EH (cell line): ENCODE data around the gene GABRE.
"Not testable (repeated sequence)": the region's sequence is repeated elsewhere in the genome, so short reads cannot be mapped to it uniquely, and the experiment has no call there.

Experiments
- DNase-seq: peaks from one replicate; pipeline ENCODE4 v3.0.0-alpha.2; 2015; ENCODE audit warnings: low read depth

Gene GABRE

DNA sequence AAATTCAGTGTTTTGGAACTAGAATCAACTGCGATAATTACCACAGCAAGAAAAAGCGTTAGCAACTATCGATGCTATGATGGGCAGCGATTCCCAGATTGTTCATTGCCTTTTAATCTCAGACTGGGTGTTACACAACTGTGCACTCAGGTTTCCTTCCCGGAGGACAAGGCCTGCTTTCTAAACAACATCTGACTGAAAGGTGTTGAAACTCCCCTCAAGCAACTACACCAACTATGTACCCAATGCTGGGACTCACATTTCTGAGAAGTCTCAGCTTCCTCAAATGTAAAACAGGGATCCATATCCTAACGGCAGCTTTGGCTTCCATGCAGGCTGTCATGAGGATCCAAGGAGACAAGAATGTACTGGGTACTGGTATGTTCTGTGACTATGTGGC is 8.2 kb downstream of the GABRE start:
- DNase-seq, result no peak

DNA sequence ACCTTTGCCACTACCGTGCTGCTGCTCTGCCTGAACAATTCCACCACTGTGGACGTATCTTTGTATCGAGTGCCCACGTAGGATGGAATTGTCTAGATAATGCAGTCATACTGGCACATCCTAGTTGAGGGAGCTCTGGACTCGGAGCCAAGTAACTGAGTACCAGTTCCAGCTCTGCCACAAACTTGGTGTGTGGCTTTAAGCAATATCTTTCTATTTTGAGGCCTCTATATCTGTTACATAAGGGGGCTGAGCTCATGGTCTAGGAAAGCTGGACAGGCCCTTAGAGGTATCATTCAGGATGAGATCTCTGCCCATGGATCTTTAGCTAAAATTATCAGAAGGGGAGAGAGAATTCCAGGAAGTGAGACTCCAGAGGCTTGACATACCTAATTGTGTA is 12.4 kb downstream of the GABRE start:
- no peak for DNase-seq

DNA sequence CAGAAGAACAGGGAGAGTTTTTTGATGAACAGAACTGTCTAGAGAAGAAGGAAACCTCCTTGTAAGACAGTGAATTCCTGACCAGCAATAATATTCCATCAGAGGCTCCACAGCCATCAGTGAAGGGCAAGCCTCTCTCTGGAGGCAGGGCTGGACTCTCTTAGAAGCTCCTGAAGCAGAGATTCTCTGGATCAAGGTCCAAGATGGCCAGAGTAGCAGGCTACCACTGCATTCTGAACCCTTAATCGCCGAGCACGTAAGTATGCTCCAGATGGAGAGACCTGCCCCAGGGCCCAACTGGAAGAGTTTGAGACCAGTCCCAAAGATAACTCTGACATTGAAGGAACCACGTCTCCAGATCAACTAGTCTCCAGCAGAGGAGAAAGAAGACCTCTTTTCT is 16.4 kb downstream of the GABRE start:
- DNase-seq, result no peak

DNA sequence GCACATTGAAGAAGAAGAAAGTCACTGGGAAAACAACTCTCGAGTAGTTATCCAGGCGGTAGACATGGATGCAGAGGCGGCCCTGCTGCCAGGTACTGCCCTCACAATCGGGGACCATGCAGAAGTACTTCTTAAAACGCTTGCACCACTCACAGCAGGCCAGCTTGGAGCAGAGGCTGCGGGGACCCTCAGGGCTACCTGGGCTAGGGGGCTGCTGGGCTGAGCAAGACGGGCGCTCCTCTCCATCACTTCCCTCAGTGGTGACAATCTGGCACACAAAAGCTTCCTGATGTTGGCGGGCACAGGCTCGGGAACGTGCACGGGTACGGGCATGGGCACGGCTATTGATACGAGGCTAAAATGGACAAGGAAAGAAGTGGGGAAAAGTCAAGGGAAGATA is 19.7 kb downstream of the GABRE start:
- no peak for DNase-seq

DNA sequence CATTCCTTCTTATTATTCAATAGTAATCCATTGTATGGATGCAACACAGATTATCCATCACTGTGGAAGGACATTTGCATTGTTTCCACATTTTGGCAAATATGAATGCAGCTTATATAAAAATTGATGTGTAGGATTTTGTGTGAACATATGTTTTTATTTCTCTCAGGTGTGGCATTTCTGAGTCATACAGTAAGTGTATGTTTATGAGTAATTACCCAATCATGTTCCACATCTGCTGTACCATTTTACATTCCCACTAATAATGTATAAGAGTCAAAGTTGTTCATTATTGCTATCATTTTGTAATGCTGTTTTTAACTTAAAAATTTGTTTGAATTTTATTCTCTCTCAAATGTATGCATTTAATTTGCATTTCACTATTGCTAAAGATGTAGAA is 36.3 kb downstream of the GABRE start:
- DNase-seq, result no peak

DNA sequence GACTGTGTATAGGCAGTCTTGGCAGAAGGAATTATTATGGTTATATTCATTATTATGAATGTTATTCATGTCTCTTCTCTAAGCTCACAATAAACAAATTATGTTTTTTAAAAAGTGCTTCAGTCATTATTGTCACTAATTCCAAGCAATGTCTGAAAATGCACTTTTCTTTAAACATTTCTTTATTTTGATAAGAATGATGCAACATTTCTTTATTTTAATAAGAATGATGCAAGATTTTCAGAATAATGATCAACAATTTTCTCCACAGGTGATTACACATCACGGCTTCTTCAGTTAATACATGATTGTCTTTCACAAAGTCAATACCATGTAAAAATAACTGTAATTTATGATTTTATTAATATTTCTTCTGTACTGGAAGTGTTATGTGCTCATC is 39.1 kb downstream of the GABRE start:
- DNase-seq, result no peak

DNA sequence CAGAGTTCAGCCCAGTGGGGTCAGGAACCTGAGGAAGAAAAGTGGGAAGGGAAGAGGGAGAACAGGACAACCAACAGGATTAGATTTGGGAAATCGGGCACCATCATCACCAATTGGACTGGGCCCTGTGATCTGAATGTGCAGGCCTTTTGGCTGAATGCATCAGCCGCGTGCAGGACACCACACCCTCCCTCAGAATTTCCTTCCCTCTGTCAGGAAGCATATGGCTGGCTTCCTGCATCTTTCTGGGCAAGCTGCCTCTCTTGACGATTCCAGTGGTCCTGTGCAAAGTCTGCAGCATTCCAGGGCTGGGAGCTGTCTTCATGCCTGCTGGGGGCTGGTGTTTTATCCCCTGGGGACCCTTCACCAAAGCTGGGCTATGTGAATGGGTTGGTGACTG is 45.4 kb downstream of the GABRE start:
- DNase-seq, result no peak

DNA sequence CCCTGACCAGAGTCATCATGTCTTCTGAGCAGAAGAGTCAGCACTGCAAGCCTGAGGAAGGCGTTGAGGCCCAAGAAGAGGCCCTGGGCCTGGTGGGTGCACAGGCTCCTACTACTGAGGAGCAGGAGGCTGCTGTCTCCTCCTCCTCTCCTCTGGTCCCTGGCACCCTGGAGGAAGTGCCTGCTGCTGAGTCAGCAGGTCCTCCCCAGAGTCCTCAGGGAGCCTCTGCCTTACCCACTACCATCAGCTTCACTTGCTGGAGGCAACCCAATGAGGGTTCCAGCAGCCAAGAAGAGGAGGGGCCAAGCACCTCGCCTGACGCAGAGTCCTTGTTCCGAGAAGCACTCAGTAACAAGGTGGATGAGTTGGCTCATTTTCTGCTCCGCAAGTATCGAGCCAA is 50.8 kb downstream of the GABRE start:
- no peak for DNase-seq

DNA sequence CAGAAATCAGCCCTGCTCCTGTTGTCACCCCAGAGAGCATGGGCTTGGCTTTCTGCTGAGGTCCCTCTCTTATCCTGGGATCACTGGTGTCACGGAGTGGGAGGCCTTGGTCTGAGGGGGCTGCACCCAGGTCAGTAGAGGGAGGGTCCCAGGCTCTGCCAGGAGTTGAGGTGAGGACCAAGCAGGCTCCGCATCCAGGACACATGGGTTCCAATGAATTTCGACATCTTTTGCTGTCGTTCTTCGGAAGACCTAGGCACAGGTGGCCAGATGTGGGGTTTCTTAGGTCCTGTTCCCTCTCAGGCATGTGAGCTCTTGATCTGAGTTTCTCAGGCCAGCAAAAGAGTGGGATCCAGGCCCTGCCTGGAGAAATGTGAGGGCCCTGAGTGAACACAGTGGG is 51.8 kb downstream of the GABRE start:
- no peak for DNase-seq

DNA sequence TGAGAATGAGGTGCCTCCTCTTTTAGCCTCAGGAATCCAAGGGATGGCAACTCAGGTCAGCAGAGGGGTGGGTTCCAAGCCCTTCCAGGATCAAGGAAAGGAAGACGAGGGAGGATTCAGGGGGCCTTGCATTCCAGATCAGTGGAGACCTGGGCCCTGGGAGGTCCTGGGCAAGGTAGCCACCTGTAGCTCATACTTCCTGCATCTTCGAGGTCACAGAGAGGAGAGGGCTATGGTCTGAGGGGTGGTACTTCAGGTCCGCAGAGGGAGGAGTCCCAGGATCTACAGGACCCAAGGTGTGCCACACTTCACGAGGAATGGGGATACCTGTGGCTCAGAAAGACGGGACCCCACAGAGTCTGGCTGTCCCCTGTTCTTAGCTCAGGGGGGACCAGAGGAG is 52.6 kb downstream of the GABRE start:
- DNase-seq, result no peak

DNA sequence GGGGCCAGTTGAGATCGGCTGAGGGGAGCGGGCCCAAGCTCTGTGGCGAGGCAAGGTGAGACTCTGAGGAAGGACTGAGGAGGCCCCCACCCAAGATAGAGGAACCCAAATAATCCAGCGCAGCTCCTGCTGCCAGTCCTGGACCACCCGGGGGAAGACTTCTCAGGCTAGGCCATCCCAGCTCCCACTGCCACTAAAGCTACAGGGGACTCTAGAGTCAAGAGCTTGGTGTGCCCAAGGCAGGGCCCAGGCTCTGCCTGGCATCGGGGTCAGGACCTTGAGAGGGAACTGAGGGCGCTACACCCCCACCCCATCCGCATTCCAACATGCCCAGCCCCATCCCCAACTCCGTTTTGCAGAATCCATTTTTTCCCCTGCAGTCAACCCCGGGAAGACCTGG is 53.2 kb downstream of the GABRE start:
- DNase-seq, result no peak

DNA sequence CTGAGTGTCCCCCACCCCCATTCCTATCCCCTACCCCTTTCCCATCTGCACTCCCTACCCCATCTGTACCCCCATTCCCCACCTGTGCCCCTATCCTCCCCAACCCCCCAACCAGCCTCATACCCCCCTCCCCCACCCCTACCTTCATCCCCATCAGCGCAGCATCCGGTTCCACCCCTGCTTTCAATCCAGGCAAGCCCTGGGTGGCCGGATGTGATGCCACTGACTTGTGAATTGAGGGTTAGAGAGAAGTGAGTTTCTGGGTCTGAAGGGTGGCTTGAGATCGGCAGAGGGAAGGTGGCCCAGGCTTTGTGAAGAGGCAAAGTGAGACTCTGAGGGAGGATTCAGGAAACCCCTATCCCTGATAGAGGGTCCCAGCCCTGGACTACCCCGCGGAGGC is 53.9 kb downstream of the GABRE start:
- no peak for DNase-seq

DNA sequence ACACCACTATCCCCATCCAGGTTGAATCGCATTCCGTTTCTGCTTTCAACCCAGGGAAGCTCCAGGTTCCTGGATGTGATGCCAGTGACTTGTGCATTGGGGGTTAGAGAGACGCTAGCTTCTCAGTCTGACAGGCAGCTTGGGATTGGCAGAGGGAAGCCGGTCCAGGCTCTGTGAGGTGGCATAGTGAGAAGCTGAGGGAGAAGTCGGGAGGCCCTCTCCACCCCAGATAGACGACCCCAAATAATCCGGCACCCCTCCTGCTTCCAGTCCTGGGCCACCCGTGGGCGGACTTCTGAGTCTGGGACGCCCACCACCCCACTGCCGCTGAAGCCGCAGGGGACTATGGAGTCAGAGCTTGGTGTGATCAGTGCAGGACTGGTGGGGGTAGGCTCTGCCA is 54.4 kb downstream of the GABRE start:
- no peak for DNase-seq

DNA sequence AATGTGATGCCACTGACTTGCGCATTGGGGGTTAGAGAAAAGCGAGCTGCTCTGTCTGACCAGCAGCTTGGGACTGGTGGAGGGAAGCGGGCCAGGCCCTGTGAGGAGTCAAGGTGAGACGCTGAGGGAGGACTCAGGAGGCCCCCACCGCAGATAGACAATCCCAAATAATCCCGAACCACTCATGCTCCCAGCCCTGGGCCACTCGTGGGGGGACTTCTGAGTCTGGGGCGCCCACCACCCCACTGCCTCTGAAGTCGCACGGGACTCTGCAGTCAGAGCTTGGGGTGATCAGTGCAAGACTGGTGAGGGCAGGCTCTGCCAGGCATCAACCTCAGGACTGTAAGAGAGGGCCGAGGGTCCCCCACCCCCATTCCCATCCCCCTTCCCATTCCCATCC is 54.9 kb downstream of the GABRE start:
- no peak for DNase-seq

DNA sequence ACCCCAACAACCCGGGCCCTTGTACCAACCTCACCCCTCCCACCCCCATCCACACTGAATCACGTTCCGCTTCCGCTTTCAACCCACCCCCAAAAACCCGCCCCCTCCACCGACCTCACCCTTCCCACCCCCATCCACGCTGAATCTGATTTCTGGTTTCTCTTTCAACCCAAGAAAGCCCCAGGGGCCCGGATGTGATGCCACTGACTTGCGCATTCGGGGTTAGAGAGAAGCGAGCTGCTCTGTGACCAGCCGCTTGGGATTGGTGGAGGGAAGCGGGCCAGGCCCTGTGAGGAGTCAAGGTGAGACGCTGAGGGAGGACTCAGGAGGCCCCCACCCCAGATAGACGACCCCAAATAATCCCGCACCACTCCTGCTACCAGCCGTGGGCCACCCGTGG is 55.7 kb downstream of the GABRE start:
- not testable (repeated sequence) for DNase-seq

DNA sequence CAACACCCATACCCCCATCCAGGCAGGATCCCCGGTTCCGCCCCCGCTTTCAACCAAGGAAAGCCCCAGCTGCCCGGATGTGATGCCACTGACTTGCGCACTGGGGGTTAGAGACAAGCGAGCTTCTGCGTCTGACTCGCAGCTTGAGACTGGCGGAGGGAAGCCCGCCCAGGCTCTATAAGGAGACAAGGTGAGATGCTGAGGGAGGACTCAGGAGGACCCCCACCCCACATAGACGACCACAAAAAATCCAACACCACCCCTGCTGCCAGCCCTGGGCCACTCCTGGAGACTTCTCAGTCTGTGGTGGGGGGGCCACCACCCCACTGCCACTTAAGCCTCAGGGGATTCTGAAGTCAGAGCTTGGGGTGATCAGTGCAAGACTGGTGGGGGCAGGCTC is 61.7 kb downstream of the GABRE start, which contains the start of gene MAGEA4:
MAGEA4 (plus strand) TSS at position 110 of the 400 bp plus-strand sequence. CDS start 10,776 bp downstream, outside the sequence.
- DNase-seq, result no peak

DNA sequence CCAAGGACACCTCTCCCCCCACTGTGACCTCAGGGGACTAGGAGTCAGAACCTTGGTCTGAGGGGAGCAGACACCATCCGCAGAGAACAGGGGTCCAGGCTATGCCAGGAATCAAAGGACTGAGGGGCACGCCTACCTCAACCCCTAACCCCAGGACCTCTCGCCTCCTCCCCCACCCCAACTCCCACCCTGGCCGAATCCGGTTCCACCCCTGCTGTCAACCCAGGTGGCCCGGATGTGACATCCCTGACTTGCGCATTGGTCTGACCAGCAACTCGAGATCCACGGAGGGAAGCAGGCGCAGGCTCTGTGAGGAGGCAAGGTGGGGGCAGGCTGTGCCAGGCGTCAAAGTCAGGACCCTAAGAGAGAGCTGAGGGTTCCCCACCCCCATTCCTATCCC is 62.3 kb downstream of the GABRE start:
- no peak for DNase-seq

DNA sequence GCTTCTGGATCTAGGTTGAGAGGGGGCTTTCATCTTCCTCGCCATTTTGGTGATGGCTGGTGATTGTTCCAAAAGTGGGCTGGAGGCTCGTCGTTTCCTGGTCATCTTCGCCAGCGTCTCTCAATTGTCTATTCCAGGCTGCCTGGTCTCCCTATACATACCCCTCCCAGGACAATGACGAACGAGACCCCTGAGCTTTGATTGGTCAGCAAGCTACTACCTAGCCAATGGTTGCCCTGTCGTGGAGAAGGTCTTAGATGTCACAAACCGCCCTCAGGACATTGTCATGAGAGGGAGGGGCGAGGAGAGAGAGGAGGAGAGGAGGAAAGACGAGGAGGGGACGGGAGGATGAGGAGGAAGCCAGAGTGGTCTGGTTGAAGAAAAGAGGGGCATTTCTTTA is 69.5 kb downstream of the GABRE start:
- no peak for DNase-seq
